A549 (cell line): Measurements from ENCODE around the gene NAA20.

ENCODE experiments used
- CHD4 ChIP-seq: fragments of 200-600 bp; sonication (generic); IDR thresholded peaks from 2 replicates; pipeline ENCODE4 v1.6.1; 2016; ENCODE audit warnings: antibody characterized with exemption, mild to moderate bottlenecking, borderline replicate concordance
- NPAS2 ChIP-seq: fragments of 250-450 bp; sonication (Bioruptor Pico); IDR thresholded peaks from 2 replicates; pipeline ENCODE4 v1.8.0; 2022; ENCODE audit warnings: mild to moderate bottlenecking, moderate library complexity, borderline replicate concordance
- PBX3 ChIP-seq: IDR thresholded peaks from 2 replicates; pipeline ENCODE4 v1.6.1; 2012
- RFX5 ChIP-seq: fragments of 450-650 bp; IDR thresholded peaks from 2 replicates; pipeline ENCODE4 v1.7.1; 2014; ENCODE audit warnings: antibody characterized with exemption, mild to moderate bottlenecking, moderate library complexity
- USF2 ChIP-seq: fragments of 450-650 bp; IDR thresholded peaks from 2 replicates; pipeline ENCODE4 v1.6.1; 2014; ENCODE audit warnings: antibody characterized with exemption
- ZFP36 ChIP-seq: fragments of 450-650 bp; IDR thresholded peaks from 2 replicates; pipeline ENCODE4 v1.6.1; 2014; ENCODE audit warnings: borderline replicate concordance; ENCODE audit not compliant: partially characterized antibody
- TF ChIP-seq, protein P1 (sequence below): fragments of >200 bp; sonication (Bioruptor Twin); formaldehyde crosslinking; IDR thresholded peaks from 3 replicates; pipeline ENCODE4 v1.5.1; 2016

- no peak for TF ChIP-seq NPAS2 (CRISPR knock-in tag)
- TF ChIP-seq RFX5: no peak
- no peak for TF ChIP-seq PBX3
- TF ChIP-seq, protein P1, sequence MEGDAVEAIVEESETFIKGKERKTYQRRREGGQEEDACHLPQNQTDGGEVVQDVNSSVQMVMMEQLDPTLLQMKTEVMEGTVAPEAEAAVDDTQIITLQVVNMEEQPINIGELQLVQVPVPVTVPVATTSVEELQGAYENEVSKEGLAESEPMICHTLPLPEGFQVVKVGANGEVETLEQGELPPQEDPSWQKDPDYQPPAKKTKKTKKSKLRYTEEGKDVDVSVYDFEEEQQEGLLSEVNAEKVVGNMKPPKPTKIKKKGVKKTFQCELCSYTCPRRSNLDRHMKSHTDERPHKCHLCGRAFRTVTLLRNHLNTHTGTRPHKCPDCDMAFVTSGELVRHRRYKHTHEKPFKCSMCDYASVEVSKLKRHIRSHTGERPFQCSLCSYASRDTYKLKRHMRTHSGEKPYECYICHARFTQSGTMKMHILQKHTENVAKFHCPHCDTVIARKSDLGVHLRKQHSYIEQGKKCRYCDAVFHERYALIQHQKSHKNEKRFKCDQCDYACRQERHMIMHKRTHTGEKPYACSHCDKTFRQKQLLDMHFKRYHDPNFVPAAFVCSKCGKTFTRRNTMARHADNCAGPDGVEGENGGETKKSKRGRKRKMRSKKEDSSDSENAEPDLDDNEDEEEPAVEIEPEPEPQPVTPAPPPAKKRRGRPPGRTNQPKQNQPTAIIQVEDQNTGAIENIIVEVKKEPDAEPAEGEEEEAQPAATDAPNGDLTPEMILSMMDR: no peak
- TF ChIP-seq ZFP36: no peak
- TF ChIP-seq USF2: no peak
- TF ChIP-seq CHD4: no peak
These were observed 62.1 kb downstream of the NAA20 start for GRCh38 chr20:20079102-20079784.
